ENCODE results near the gene SPAG16.

SPAG16 gene

GRCh38 chr2:214410128-214410775 lies 1126.0 kb downstream of the SPAG16 start:
- DNase-seq = no peak

- DNase-seq = peak; percentile 53
Measured at GRCh38 chr2:214410918-214411554, 1126.8 kb downstream of the SPAG16 start, which contains the start of gene VWC2L. Gene VWC2L (plus strand): TSS chr2:214411054. CDS start chr2:214414194, 3,140 bp downstream.

- no peak for DNase-seq
Measured at GRCh38 chr2:214412679-214413078, 1128.4 kb downstream of the SPAG16 start.

GRCh38 chr2:214436470-214436869 lies 1152.2 kb downstream of the SPAG16 start:
- no peak for DNase-seq

- no peak for DNase-seq
Measured at GRCh38 chr2:214450118-214450894, 1166.0 kb downstream of the SPAG16 start.

GRCh38 chr2:214451516-214452275 lies 1167.4 kb downstream of the SPAG16 start:
- no peak for DNase-seq

Data from NCI-H226 (cell line).